Ramos (cell line): ENCODE data around the gene KLC4.

Experiments
- in situ Hi-C: fragments of 300-500 bp; cut with MboI; formaldehyde crosslinking; loops from one replicate; pipeline ENCODE4 v1.14.3; 2022; ENCODE audit warnings: low sequenced_read_pairs; ENCODE audit not compliant: unreplicated experiment

The KLC4 gene

DNA sequence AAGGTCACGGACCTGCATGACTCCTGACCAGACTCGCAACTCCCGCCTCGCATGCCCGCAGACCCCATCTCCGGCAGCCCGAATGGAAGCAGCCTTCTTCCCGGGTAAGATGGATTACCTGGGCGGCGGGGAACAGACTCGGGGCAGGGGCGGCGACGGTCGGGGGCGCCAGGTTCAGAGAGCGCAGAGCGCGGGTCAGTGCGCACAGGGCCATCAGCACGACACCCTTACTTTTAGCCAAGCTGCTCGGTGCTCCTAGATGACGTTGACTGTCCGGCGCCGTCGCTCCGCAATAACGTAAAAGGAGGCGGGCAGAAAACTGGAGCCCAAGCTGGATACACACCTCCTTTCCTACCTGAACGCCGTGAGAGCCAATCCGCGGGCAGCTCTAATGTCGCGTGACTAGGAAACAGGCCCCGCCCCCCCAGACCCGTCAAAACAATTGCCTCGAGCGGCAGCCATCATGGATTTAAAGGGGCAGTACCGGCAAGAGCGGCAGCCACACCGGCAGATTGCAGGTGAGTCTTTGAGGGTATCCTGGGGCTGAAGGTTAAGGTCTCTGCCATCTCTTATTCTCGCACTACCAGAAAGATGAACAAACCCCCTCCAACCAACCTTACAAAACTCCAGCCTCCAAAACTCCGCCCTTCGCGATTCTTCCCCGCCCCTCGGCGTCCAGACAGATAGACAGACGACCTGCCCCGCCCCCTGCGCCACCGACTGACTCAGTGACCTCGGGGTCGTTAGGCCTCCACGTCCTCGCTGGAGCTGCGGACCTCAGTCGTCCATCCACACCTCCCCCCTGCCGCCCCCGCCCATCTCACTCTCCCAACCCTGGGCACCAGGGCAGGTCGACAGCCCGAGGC lies at the start of gene KLC4, which contains the start of gene MRPL2:
Gene KLC4, plus strand, starts transcription at position 464 of the 866 bp plus-strand sequence. CDS start 1,705 bp downstream, outside the sequence.
Gene MRPL2, minus strand, starts transcription at position 267 of the 866 bp plus-strand sequence. Its CDS starts 53 bp downstream, at position 214.
- in situ Hi-C loops: no loop called here

DNA sequence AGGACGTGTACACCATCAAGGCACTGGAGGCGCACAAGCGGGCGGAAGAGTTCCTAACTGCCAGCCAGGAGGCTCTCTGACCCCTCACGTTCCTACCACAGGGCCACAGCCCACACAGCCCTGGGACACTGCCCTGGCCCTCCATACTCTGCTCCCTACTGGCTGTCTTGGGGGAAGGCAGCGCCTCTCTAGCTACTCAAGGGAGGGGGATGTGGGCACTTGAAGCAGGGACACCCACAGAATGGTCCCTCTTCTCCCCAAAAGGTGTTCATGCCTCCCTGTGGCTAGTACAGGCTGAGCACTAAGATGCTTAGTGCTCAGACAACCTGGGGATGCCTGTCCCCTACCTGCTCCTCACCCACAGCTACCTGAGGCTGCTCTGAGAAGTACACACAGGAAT lies 48.2 kb upstream of the KLC4 start:
- in situ Hi-C loops: no loop called here

DNA sequence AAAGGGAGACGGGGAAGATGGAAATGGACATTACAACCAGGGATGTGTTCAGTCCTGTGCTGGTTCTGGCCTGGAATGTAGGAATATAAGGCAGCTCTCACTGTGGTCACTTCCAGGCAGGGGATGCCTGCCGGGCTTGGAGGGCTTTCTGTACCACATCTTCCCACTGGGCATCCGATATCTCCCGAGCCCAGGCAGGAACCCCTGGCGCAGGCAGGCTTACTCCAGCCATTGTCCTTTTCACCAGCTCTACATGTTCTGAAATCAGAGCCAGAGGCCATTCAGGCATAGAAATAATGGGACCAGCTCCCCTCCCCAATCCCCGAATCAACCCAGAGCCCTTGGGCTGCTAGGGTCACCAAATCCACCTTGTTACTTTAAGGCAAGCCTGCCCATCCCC lies 47.1 kb upstream of the KLC4 start:
- in situ Hi-C loops: no loop called here

DNA sequence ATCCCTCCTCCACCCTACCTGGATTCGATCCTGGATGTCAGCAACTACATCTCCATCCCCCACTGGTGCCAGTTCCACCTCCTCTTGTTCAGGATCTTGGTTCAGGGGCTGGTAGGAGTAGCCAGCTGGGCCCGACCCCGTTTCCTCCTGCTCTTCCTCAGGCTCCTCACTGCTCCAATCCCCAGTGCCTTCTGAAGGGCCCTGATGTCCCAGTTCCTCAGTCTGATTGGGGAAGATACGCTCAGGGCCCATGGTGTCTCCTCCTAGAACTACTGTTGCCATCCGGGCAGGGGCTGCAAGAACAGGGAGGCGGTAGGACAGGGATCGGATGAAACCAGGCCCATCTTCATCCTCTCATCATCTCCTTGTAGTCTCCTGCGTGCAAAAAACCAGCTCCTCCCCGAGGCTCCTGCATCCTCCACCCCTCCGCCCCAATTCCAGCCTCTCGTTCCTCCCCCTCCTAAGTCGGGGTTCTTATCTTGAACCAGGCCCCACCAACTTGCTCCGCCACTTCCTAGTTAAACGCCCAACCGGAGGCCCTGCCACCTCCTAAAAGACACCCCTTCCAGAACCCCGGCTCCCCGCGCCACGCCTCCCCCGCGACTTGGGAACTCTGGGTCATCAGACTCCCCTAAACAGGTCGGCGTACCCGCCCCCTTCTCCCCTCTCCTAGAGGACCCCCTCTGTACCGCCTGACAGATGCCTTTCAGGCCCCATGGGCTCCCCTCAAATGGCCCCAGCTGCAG lies 46.2 kb upstream of the KLC4 start:
- in situ Hi-C loops: no loop called here

DNA sequence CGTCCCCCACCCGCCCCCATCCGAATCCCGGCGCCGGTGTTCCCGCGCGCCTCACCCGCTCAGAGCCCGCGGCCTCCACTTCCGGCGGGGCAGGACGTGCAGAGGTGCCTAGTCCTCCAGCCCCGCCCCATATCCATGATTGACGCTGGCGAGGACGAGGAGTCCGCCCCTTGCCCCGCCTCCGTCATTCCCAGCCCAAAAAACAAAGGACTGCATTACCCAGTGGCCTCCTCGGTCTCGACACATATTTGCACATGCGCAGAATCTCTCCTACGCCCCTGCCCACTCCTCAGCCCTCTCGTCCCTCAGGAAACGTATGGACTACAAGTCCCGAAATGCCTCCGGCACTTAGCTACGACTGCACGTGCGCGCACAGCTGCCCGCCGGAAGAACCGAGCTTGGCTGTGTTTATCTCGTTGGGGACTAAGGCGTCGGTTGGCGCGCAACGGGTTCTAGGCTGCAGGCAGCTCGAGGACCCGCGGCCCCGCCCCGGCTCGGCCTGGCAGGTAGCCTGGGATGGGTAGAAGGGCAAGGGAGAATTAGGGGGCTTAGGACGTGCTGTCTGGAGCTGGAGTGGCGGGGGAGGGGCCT lies 45.5 kb upstream of the KLC4 start, which contains the start of the genes KLHDC3 and MEA1:
Gene KLHDC3, plus strand, starts transcription at position 407 of the 591 bp plus-strand sequence. CDS start 2,944 bp downstream, outside the sequence.
Gene MEA1, minus strand, starts transcription at position 104 of the 591 bp plus-strand sequence. CDS start 133 bp downstream, outside the sequence.
- in situ Hi-C loops: no loop called here

DNA sequence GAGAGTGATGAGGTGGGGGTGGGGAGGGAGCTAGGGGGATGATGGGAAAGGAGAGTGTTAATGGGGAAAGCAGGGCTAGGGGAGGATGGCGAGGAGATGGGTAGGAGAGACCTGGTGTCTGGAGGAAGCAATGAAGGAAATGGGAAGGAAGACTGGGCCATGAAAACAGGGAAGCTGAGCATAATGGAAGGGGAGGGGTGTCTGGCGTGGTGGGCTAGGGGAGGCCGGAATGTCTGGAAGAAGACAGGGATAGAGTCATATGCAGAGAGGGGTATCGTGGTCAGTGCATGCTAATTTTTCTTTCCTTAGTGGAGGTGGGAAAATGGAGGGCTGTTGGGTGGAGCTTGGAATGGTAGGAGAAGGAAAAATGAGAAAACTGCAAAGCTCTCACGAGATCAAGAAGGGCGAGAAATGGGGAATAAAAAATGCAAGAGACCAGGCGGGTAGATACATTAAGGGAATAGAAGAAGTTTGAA lies 45.0 kb upstream of the KLC4 start:
- in situ Hi-C loops: no loop called here

DNA sequence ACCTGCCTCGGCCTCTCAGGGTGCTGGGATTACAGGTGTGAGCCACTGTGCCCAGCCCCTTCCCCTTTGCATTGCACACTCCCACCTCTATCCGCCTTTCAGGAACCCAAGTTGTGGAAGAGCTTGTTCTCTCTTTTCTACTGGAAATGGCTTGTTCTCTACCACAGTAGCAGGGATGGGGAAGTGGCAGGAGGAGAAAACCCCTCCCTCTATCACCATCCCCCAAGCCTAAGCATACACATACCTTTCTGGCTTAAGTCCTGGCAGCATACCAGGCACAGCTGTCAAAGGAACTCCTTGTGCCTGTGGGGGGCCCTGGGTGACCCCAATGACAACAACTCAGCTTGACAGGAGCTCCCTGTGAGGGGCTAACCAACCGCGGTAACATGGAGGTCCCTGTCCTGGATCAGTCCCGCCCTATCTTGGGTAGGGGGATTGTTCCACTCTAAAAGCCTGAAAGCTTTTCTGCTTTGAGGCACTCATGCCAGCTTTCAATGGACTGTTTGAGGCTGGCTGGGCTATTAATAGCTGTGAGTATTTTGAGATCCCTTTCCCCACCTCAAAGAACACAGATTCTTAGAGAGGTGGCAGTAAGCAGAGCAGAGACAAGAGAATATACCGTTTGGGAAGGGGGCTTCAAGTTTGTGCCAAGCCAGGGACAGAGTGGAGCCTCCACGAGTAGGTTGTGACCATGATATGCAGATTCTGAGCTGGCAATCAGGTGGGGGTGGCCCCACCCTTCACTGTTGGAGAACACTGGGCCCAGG lies 43.1 kb upstream of the KLC4 start:
- in situ Hi-C loops: no loop called here

DNA sequence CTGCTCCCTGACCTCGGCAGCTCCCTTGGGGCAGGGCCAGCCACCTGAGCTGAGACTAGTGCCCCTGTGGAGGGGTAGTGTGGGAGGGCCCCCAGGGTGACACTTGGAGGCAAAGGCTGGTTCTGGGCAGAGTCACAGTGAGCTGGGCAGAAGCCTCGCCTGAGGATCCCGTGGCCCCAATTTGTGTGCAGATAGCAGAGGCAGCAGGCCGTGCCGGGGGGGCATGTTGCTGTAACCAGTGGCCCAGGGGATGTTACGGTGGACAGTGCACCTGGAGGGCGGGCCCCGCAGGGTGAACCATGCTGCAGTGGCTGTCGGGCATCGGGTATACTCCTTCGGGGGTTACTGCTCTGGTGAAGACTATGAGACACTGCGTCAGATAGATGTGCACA lies 42.5 kb upstream of the KLC4 start:
- in situ Hi-C loops: no loop called here

DNA sequence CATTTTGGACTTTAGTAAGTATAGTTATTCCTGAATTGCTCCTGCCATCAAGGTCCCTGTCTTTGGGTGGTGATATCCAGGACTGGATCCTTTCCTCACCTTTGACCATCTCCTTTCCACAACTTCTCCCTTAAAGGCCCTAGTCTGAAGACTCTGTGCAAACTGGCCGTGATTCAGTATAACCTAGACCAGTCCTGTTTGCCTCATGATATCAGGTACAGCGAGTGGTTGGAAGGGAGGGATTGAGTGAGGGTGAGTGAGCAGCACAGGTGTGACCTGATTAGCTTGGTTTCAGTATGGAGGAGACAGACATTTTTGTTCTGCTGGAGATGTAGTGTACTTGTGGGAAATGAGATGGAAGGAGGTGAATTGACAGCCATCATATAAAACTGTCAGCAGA lies 40.3 kb upstream of the KLC4 start:
- in situ Hi-C loops: no loop called here

DNA sequence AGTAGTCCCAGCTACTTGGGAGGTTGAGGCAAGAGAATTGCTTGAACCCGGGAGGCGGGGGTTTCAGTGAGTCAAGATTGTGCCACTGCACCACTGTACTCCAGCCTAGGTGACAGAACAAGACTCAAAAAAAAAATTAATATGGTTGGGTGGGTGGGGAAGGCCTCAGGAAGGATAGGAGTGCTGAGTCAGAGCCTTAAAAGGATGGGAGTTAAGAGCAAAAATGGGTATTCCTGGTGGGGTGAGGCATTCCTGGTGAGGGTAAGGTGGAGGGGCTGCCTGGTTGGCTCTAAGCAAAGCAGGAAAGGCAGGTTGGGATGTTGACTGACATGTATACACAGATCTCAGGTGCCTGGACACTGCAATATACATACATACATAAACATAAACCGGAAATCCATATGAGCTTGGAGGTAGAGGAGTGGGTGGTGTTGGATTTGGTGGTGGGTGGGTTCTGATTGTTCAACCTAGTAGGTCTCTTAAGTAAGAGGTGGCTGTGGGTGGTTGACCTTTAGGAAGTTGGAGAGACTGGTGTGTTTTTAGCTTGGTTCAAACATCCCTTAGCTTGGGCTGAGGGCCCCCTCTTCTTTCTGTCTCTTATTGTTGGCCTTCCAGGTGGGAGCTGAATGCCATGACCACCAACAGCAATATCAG lies 39.3 kb upstream of the KLC4 start:
- in situ Hi-C loops: no loop called here

DNA sequence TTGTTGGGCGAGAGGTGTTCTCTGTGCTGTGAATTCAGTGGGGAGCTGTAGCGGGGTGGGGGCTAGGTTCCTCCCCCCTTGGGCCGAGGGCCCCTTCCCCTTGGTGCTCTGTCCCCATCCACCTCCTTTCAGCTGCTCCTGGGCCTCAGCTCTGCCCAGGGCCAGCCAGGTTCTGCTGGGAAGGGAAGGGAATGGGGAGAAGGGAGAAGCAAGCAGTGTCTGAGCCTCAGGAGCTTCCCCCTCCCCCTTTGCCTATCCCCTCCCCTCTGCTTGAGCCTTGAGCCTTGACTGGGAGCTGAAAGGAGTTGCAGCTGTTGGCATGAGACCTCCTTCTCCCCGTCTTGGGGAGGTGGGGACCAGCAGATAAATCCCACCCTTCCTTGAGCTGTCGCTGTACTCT lies 38.6 kb upstream of the KLC4 start:
- in situ Hi-C loops: no loop called here

DNA sequence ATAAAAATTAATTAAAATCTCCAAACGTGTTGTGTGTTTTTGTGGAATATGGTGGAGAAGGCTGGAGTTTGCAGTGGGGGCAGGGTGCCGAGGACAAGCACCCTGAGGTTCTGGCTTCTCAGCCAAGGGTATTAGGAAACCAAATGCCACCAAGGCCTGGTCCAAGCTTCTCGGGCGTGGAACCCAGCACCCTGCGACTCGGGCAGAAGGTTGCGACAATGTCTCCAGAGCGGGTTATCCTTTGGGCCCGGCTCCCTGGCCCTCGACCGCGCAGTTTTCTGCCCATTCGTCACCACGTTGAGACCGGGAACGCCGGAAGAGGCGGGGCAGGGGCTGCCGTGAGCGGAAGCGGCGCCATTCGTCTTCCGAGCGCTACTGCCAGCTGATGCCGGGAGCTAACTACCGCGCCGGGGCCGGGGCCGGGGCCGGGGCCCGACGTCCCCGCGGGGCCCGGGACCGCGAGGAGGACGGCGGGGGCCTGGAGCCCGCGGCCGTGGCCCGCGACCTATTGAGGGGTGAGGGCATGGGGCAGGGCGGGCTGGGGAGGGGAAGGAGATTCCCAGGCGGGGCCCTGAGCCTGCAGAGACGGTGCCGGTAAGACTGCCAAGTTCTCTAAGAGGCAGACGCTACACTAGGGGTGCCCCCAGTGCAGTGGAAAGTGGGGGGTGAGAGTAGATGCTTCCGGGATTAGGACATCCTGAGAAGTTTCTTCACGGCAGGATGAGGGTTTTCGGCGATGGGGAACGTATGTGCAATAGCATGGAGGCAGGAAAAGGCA lies 38.0 kb upstream of the KLC4 start, which contains the start of gene RRP36:
Gene RRP36, plus strand, starts transcription at position 354 of the 778 bp plus-strand sequence. Its CDS starts 32 bp downstream, at position 386.
- in situ Hi-C loops: no loop called here

DNA sequence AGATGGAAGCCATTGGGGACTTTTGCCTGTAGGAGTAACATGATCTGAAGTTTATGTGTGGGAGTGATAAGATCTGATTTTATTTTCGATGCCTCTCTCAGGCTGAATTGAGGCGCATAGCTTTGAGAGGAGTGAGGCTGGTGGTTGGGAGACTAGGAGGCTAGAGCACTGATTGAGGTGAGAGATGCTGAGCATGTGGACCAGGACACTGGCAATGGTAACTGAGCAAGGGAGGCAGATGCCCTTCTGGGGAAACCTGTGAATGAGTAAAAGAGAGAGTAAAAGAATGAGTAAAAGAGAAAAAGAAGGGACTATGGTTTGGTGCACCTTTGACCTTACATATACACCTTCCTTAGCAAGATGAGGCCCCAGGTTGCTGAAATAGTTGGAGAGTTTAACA lies 35.0 kb upstream of the KLC4 start:
- in situ Hi-C loops: no loop called here

DNA sequence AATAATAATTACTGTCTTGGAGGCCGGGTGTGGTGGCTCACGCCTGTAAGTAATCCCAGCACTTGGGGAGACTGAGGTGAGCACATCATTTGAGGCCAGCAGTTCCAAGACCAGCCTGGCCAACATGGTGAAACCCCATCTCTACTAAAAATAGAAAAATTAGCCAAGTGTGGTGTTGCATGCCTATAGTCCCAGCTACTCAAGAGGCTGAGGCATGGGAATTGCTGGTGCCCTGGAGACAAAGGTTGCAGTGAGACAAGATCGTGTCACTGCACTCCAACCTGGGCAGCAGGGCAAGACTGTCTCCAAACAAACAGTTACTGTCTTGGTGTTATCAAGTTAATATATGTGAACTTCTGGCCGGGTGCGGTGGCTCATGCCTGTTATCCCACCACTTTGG lies 33.1 kb upstream of the KLC4 start:
- in situ Hi-C loops: no loop called here

DNA sequence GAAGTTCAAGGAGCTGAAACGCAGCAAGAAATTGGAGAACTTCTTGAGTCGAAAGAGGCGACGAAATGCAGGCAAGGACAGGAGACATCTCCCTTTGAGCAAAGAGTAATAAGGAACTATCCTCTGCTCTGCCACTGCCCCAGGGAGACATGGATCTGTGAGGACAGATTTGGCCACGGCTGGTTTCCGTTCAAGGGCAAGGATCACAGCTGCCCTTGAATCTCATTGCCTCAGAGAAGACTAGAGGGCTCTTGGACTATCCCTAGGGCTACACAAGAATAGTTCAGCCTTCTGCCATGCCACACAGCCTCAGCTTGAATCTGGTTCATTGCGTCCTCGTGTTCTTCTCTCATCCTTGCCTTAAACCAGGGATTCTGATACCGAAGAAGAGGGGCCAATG lies 30.3 kb upstream of the KLC4 start:
- in situ Hi-C loops: no loop called here

DNA sequence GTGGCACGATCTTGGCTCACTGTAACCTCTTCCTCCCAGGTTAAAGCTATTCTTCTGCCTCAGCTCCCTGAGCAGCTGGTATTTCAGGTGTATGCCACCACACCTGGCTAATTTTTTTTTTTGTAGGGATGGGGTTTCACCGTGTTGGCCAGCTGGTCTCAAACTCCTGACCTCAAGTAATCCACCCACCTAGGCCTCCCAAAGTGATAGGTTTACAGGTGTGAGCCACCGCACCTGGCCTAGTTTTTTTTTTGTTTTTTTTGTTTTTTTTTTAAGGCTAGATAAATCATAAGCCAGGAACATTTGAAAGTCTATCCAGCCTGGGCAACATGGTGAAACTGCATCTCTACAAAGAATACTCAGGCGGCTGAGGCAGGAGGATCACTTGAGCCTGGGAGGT lies 27.1 kb upstream of the KLC4 start:
- in situ Hi-C loops: no loop called here

DNA sequence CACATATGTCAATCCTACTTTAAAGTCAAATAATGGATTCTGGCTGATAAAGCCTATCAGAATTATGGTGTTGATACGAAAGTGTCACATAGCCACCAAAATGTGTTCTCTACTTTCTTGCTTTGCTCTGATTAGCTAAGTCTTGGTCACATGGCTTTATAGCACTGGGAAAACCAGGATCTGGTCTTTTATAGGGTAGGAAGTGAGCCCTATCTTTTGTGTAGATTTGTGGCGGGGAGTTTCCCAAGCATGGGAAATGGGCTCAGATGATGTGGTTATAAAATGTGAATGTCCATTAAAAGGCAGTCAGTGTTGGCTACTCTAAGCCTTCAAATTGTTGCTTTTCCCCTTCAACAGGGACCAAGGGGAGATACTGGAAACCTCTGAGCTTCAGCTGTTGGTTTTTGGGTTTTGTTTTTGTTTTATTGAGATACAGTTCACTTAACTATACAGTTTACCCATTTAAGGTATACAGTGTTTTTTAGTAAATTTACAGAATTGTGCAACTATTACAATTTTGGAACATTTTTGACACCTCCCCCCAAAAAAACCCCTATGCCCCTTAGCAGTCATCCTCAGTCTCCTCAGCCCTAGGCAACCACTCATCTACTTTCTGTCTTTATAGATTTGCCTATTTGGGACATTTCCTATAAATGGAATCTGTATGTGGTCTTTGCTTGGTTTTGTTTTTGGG lies 25.8 kb upstream of the KLC4 start:
- in situ Hi-C loops: no loop called here

DNA sequence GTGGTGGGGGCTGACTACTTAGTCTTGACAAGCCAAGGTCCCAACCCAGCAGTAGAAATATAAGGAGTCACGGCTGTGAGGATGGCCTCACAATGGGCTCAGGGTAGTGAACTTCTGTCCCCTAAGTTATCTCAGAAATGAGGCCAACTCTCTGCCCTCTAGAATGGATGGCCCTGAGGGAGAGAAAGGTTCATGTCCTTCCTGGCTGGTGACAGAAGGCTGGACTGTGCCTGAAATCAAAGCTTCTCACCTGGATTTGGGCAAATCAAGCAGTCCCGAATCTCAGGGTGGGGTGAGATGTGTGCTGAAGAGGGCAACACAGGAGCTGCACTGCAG lies 25.3 kb upstream of the KLC4 start:
- in situ Hi-C loops: no loop called here
